Mesothelial cell of epicardium (in vitro differentiated cells): ENCODE data around the gene SELENOM. TPM values are rescaled to one million over a fixed set of nuclear protein-coding genes. Genes with fewer than 3 reads are reported as not detected.
"Not testable (repeated sequence)": the region's sequence is repeated elsewhere in the genome, so short reads cannot be mapped to it uniquely, and the experiment has no call there.

Source experiments
- DNase-seq, 2 experiments: peaks; one replicate each; pipeline ENCODE4 v3.0.0; 2021; ENCODE audit warnings: low spot score in 2 of 2; ENCODE audit not compliant: unreplicated experiment in 2 of 2
- H3K27ac Mint-ChIP-seq: 2 replicates; pipeline ENCODE4 v1.8.0; 2021; ENCODE audit warnings: mixed read lengths
- H3K27me3 Mint-ChIP-seq: 2 replicates; pipeline ENCODE4 v1.8.0; 2021; ENCODE audit warnings: low read depth, mixed read lengths
- H3K36me3 Mint-ChIP-seq: 2 replicates; pipeline ENCODE4 v1.8.0; 2021; ENCODE audit warnings: mixed read lengths
- H3K4me1 Mint-ChIP-seq: 2 replicates; pipeline ENCODE4 v1.8.0; 2021; ENCODE audit warnings: mixed read lengths
- H3K4me3 Mint-ChIP-seq: 2 replicates; pipeline ENCODE4 v1.8.0; 2021; ENCODE audit warnings: mild to moderate bottlenecking, moderate library complexity, mixed read lengths
- H3K9me3 Mint-ChIP-seq: 2 replicates; pipeline ENCODE4 v1.8.0; 2021; ENCODE audit warnings: mixed read lengths
- CTCF ChIP-seq: fragments of 200-600 bp; sonication (generic); IDR thresholded peaks from one replicate; pipeline ENCODE4 v1.5.0; 2021; ENCODE audit warnings: antibody characterized with exemption; ENCODE audit not compliant: unreplicated experiment
- total RNA-seq: library from RNA; stranded (reverse); gene quantifications from 3 replicates; pipeline ENCODE4 v1.2.1, GENCODE V29; 2021

SELENOM gene
- total RNA-seq, 1 donor from 2014 or later: 40.9 TPM

GRCh38 chr22:31100762-31101525 lies 6.4 kb downstream of the SELENOM start:
- no peak overlapping the region for H3K4me3 Mint-ChIP-seq
- H3K27me3 Mint-ChIP-seq: no peaks in the 10 kb centered on the region
- peaks cover 19% of the 10 kb centered on the region for H3K36me3 Mint-ChIP-seq
- TF ChIP-seq CTCF: no peak
- DNase-seq: no peak
- H3K4me1 Mint-ChIP-seq: no peaks in the 10 kb centered on the region
- no peak overlapping the region for H3K27ac Mint-ChIP-seq
- H3K9me3 Mint-ChIP-seq: no peaks in the 10 kb centered on the region

GRCh38 chr22:31099841-31100761 lies 7.3 kb downstream of the SELENOM start:
- Mint-ChIP-seq H3K27ac (no peak overlapping the region), H3K4me3 (no peak overlapping the region), H3K36me3 (peaks cover 24% of the 10 kb centered on the region), H3K27me3 (no peaks in the 10 kb centered on the region), H3K9me3 (no peaks in the 10 kb centered on the region), H3K4me1 (no peaks in the 10 kb centered on the region)
- no peak for TF ChIP-seq CTCF
- no peak for DNase-seq

GRCh38 chr22:31099386-31099785 lies 8.0 kb downstream of the SELENOM start:
- no peak overlapping the region for H3K27ac Mint-ChIP-seq
- no peak overlapping the region for H3K4me3 Mint-ChIP-seq

GRCh38 chr22:31098632-31099110 lies 8.7 kb downstream of the SELENOM start:
- no peak for DNase-seq
- Mint-ChIP-seq H3K36me3 (peaks cover 30% of the 10 kb centered on the region), H3K4me1 (no peaks in the 10 kb centered on the region), H3K9me3 (no peaks in the 10 kb centered on the region), H3K4me3 (no peak overlapping the region), H3K27me3 (no peaks in the 10 kb centered on the region), H3K27ac (no peak overlapping the region)
- TF ChIP-seq CTCF: no peak

More at GRCh38 chr22:31099386-31099785, 8.0 kb downstream of the SELENOM start:
- H3K9me3 Mint-ChIP-seq: no peaks in the 10 kb centered on the region
- H3K4me1 Mint-ChIP-seq: no peaks in the 10 kb centered on the region
- no peak for DNase-seq
- TF ChIP-seq CTCF: no peak
- peaks cover 30% of the 10 kb centered on the region for H3K36me3 Mint-ChIP-seq
- no peaks in the 10 kb centered on the region for H3K27me3 Mint-ChIP-seq

- Mint-ChIP-seq H3K9me3 (no peaks in the 10 kb centered on the region), H3K4me3 (no peak overlapping the region), H3K27ac (no peak overlapping the region), H3K27me3 (no peaks in the 10 kb centered on the region), H3K36me3 (peaks cover 30% of the 10 kb centered on the region), H3K4me1 (no peaks in the 10 kb centered on the region)
- no peak for TF ChIP-seq CTCF
- no peak for DNase-seq
These were observed 9.3 kb downstream of the SELENOM start for GRCh38 chr22:31097941-31098631.

GRCh38 chr22:31097539-31097938 lies 9.8 kb downstream of the SELENOM start:
- not testable (repeated sequence) for H3K27me3 Mint-ChIP-seq, H3K4me3 Mint-ChIP-seq, H3K27ac Mint-ChIP-seq, DNase-seq, H3K4me1 Mint-ChIP-seq, H3K9me3 Mint-ChIP-seq
- peaks cover 30% of the 10 kb centered on the region for H3K36me3 Mint-ChIP-seq
